Colonic mucosa (tissue), 4 donors: ENCODE measurements around the gene GALNT17. TPM values are rescaled to one million over a fixed set of nuclear protein-coding genes. Genes with fewer than 3 reads are reported as not detected.
"Not testable (repeated sequence)": the region's sequence is repeated elsewhere in the genome, so short reads cannot be mapped to it uniquely, and the experiment has no call there.

Experiments used
- DNase-seq: peaks from one replicate; pipeline ENCODE4 v3.0.0-alpha.2; 2020
- H3K27ac ChIP-seq: fragments of 200-600 bp; one replicate; pipeline ENCODE4 v1.8.0; 2021
- H3K27me3 ChIP-seq: fragments of 200-600 bp; one replicate; pipeline ENCODE4 v1.8.0; 2021
- H3K36me3 ChIP-seq: fragments of 200-600 bp; one replicate; pipeline ENCODE4 v1.8.0; 2021
- H3K4me1 ChIP-seq: fragments of 200-600 bp; one replicate; pipeline ENCODE4 v1.8.0; 2021; ENCODE audit warnings: mild to moderate bottlenecking
- H3K4me3 ChIP-seq: fragments of 200-600 bp; one replicate; pipeline ENCODE4 v1.8.0; 2021
- H3K9ac ChIP-seq, 2 donors: one replicate each; pipeline ENCODE4 v1.7.0; 2013; ENCODE audit warnings: control low read depth in 2 of 2, low read depth in 2 of 2, low read length in 2 of 2
- H3K9me3 ChIP-seq: fragments of 200-600 bp; one replicate; pipeline ENCODE4 v1.8.0; 2021
- CTCF ChIP-seq: fragments of 200-600 bp; IDR thresholded peaks from one replicate; pipeline ENCODE4 v1.8.0; 2022; ENCODE audit warnings: antibody characterized with exemption, mild to moderate bottlenecking
- intact Hi-C: fragments of 100-400 bp; cut with DNase I; formaldehyde crosslinking; loops from one replicate; pipeline ENCODE4 v1.14.1; 2022
- total RNA-seq, 2 donors: library from RNA; stranded (reverse); fragmentation: NEBNext Ultra II Directional in 1 of 2; extraction: Animal tissue kit (Norgen Biotek cat#: 25700) in 1 of 2; gene quantifications; one replicate each; pipeline ENCODE4 v1.2.1, GENCODE V29; 2021
- donor health status: healthy.
- donor health status: DM: no; HTN: no; CAD: no.
- donor health status: DM: no; HTN: no; CAD: no.

Gene GALNT17
- total RNA-seq, 2 donors from 2014 or later = 0.37 to 1.3 TPM

DNA sequence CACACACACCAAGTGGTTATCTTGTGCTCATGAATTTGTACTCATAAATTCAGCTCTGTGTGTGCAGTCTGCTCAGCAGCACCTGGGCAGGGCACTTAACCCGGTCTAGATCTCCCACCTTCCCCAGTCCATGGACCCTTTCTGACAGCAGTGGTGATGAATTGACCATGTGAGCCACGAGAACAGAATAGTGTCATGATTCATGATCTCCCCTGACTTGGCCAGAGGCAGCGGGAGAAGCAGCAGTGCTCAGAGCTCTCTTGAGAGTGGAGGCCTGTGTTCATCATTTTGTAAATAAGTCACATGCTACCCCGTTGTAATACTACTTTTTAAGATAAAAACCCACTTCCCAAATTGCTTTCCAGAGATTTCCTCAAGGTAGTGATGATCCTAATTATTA, 74.2 kb downstream of the GALNT17 start:
- intact Hi-C loops = no loop called here
- Histone ChIP-seq H3K36me3 (no peaks in the 10 kb centered on the region), H3K4me3 (no peak overlapping the region), H3K27me3 (no peaks in the 10 kb centered on the region), H3K27ac (no peak overlapping the region), H3K9me3 (no peaks in the 10 kb centered on the region), H3K4me1 (no peaks in the 10 kb centered on the region), H3K9ac (no peak overlapping the region)
- no peak for TF ChIP-seq CTCF
- no peak for DNase-seq

DNA sequence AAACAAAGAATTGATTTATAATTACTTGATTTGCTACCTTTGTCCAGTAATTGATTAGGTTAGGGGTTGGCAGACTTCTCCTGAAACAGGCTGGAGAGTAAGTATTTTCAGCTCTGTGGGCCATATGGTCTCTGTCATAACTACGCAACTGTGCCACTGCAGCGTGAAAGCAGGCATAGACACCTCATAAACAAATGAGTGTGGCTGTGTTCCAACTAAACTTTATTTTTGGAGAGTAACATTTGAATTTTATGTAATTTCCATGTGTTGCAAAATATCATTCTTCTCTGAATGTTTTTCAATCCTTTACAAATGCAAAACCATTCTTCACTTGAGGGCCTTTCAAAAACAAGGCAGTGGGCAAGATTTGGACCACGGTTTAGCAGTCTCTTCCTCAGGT, 76.9 kb downstream of the GALNT17 start:
- no peak overlapping the region for H3K4me3 ChIP-seq
- no peak for TF ChIP-seq CTCF
- H3K4me1 ChIP-seq = no peaks in the 10 kb centered on the region
- intact Hi-C loops = no loop called here
- H3K9me3 ChIP-seq = no peaks in the 10 kb centered on the region
- no peaks in the 10 kb centered on the region for H3K36me3 ChIP-seq
- H3K27ac ChIP-seq = no peak overlapping the region
- H3K27me3 ChIP-seq = no peaks in the 10 kb centered on the region
- no peak overlapping the region for H3K9ac ChIP-seq
- no peak for DNase-seq

DNA sequence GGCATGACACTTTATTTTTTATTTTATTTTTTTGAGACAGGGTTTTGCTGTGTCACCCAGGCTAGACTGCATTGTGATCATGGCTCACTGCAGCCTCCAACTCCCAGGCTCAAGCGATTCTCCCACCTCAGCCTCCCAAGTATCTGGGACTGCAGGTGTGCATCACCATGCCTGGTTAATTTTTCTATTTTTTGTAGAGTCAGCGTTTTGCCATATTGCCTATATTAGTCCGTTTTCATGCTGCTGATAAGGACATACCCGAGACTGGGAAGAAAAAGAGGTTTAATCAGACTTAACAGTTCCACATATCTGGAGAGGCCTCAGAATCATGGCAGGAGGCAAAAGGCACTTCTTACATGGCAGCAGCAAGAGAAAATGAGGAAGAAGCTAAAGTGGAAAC, 77.5 kb downstream of the GALNT17 start:
- DNase-seq, H3K4me3 ChIP-seq, H3K4me1 ChIP-seq, H3K9ac ChIP-seq, intact Hi-C loops, H3K36me3 ChIP-seq, H3K27ac ChIP-seq, H3K9me3 ChIP-seq, H3K27me3 ChIP-seq: not testable (repeated sequence)

DNA sequence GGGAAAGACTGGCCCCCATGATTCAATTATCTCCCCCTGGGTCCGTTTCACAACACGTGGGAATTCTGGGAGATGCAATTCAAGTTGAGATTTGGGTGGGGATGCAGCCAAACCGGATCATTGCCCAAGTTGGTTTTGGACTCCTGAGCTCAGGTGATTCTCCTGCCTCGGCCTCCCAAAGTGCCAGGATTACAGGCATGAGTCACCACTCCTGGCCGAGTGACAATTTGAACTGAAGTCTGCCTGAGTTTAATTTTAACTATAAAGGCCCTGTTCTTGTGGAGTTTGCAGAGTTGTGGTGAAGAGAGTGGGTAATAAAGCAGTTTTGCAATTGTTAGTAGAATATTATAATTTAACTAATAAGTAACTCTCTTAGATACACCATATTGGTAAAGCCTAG, 78.3 kb downstream of the GALNT17 start:
- Histone ChIP-seq H3K9me3 (no peaks in the 10 kb centered on the region), H3K4me3 (no peak overlapping the region), H3K36me3 (no peaks in the 10 kb centered on the region), H3K27me3 (no peaks in the 10 kb centered on the region), H3K27ac (no peak overlapping the region), H3K4me1 (no peaks in the 10 kb centered on the region), H3K9ac (no peak overlapping the region)
- DNase-seq = no peak
- TF ChIP-seq CTCF = no peak
- intact Hi-C loops = no loop called here

DNA sequence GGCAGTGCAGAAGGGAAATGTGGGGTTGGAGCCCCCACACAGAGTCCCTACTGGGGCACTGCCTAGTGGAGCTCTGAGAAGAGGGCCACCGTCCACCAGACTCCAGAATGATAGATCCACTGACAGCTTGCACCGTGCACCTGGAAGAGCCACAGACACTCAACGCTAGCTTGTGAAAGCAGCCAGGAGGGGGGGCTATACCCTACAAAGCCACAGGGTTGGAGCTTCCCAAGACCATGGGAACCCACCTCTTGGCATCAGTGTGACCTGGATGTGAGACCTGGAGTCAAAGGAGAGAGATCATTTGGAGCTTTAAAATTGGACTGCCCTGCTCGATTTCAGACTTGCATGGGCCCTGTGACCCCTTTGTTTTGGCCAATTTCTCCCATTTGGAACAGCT, 80.5 kb downstream of the GALNT17 start:
- H3K4me3 ChIP-seq, H3K9me3 ChIP-seq, H3K27ac ChIP-seq, H3K27me3 ChIP-seq, intact Hi-C loops, DNase-seq, H3K36me3 ChIP-seq, H3K9ac ChIP-seq, H3K4me1 ChIP-seq: not testable (repeated sequence)

DNA sequence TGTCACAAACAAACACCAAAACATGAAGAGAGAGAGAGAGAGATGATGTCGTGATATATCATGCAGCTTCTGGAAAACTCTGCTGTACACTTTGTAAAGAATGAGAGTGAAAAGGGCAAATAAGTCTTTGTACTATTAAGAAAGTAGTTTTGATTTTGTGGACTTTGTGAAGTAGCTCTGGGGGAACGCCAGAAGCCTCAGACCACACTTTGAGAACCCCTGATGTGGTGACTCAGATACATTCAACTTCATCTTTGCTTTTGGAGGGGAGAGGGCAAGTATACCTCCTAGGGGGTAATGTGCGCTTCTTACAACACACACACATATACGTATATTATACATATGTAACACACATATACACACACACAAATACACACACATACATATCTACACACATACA, 84.3 kb downstream of the GALNT17 start:
- Histone ChIP-seq H3K4me3 (no peak overlapping the region), H3K27me3 (no peaks in the 10 kb centered on the region), H3K36me3 (no peaks in the 10 kb centered on the region), H3K4me1 (no peaks in the 10 kb centered on the region), H3K27ac (no peak overlapping the region), H3K9ac (no peak overlapping the region), H3K9me3 (no peaks in the 10 kb centered on the region)
- DNase-seq = no peak
- TF ChIP-seq CTCF = no peak
- intact Hi-C loops = no loop called here

DNA sequence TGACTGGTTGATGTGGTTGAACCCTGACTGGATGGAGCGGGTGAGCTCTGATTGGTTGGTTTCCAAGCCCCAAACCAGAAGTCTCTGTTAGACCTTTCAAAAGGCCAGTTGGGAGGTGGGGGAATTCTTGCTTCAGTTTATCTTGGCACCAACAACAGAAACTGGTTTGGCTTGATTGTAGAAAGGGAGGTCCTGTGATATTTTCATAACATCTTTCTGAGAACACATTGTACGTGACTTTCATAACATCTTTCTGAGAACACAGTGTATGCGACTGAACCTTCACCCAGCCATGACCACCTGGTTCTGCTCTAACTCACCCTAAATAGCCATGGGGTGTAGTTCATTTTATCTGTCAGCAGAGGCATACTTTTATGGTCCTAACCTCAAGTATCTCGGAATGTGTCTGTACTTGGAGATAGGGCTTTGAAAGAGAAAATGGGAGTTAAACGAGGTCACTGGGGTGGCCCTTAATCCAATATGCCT, 88.3 kb downstream of the GALNT17 start:
- Histone ChIP-seq H3K4me1 (no peaks in the 10 kb centered on the region), H3K4me3 (no peak overlapping the region), H3K27ac (no peak overlapping the region), H3K27me3 (no peaks in the 10 kb centered on the region), H3K9ac (no peak overlapping the region), H3K9me3 (no peaks in the 10 kb centered on the region), H3K36me3 (no peaks in the 10 kb centered on the region)
- intact Hi-C loops = no loop called here
- DNase-seq = no peak
- no peak for TF ChIP-seq CTCF
